Testis (tissue), 3 donors: ENCODE data around the gene BBS1. TPM values are rescaled to one million over a fixed set of nuclear protein-coding genes. Genes with fewer than 3 reads are reported as not detected.
"Not testable (repeated sequence)": the region's sequence is repeated elsewhere in the genome, so short reads cannot be mapped to it uniquely, and the experiment has no call there.

ENCODE experiments used
- DNase-seq: peaks from one replicate; pipeline ENCODE4 v3.0.0-alpha.2; 2019
- H3K27ac ChIP-seq, 2 donors: fragments of 200-600 bp; sonication (generic); one replicate each; pipeline ENCODE4 v1.5.1; 2019
- H3K27me3 ChIP-seq: fragments of 200-600 bp; sonication (generic); one replicate; pipeline ENCODE4 v1.5.1; 2019
- H3K36me3 ChIP-seq: fragments of 200-600 bp; sonication (generic); one replicate; pipeline ENCODE4 v1.5.1; 2017; ENCODE audit warnings: low read depth; ENCODE audit errors: missing control alignments
- H3K4me1 ChIP-seq: fragments of 200-600 bp; sonication (generic); one replicate; pipeline ENCODE4 v1.5.1; 2019
- H3K4me3 ChIP-seq, 2 donors: fragments of 200-600 bp; sonication (generic); one replicate each; pipeline ENCODE4 v1.5.1; 2017 to 2019
- H3K9me3 ChIP-seq: fragments of 200-600 bp; sonication (generic); one replicate; pipeline ENCODE4 v1.5.1; 2017
- POLR2A ChIP-seq: fragments of 450-650 bp; IDR thresholded peaks from one replicate; pipeline ENCODE4 v1.6.1; 2017; ENCODE audit warnings: antibody characterized with exemption, mild to moderate bottlenecking, moderate library complexity
- WGBS, 2 donors: methylation state at CpG; one replicate each; pipeline ENCODE4 v1.1.5; 2018; 5-methylcytosine and 5-hydroxymethylcytosine counted together
- intact Hi-C: fragments of 100-400 bp; cut with DNase I; formaldehyde crosslinking; loops from one replicate; pipeline ENCODE4 v1.15.1; 2023; ENCODE audit warnings: low total_unique reads
- polyA plus RNA-seq: library from polyadenylated mRNA; stranded (reverse); fragments of 350-450 nt; fragmentation: Illumina TruSeq; extraction: RNeasy Lipid Tissue Mini Kit (QIAGEN cat#74804); gene quantifications from one replicate; pipeline ENCODE4 v1.2.3, GENCODE V29; 2014; ENCODE audit warnings: low read depth, low replicate concordance; ENCODE audit not compliant: insufficient read depth
- total RNA-seq, 2 donors: library from RNA; depleted of rRNA; stranded (reverse); fragments of >200 nt; gene quantifications; one replicate each; pipeline ENCODE4 v1.2.3, GENCODE V29; 2016
- TF ChIP-seq, protein P1 (sequence below), 3 experiments: fragments of 450-650 bp in 2 of 3; fragments of 200-600 bp in 1 of 3; sonication (generic) in 1 of 3; IDR thresholded peaks; one replicate each; pipeline ENCODE4 v1.5.1; 2016 to 2019; ENCODE audit warnings: antibody characterized with exemption in 3 of 3, mild to moderate bottlenecking in 2 of 3, moderate library complexity in 1 of 3

BBS1 gene
- total and polyA plus RNA-seq, 3 donors from 2014 or later, result 42.9 to 89.3 (median 86.1) TPM

DNA sequence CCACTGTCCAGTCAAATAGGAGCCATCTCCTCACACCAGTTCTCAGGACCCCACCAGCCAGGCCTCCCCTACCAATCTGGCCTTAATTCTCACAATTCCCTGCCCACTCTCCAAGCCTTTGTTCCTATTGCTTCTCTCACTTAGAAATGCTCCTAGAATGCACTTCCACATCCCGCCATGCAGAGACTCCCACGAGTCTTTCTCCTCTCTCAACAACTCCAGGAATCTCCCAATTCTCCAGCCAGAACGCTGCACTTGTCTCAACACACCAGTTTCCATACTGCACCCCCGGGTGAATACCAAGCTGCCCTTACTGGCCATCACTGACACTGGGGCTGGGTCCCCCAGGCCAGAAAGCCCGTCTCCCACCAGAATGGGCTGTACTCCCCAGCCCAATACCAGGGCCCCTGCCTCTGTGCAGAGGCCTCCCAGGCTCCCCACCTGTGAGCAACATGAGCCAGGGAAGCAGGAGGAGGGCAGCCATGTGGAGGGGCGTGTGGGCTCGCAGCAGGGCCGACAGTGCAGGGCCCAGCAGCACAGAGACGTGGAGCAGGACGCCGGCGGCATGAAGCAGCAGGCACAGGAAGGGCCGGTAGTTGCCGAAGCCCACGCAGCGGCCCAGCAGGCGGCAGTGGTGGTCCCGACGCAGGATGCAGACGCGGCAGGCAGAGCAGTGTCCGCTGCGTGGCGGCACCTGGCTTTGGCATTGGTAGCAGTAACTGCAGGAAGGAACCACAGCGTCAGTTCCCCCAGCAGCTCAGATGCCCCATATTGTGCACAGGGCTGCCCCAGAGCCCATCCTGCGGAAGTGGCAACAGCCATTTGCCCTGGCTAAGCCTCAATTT lies 33.0 kb downstream of the BBS1 start:
- Histone ChIP-seq H3K27ac (no peak overlapping the region), H3K27me3 (no peaks in the 10 kb centered on the region), H3K36me3 (no peaks in the 10 kb centered on the region), H3K4me3 (no peak overlapping the region), H3K4me1 (peaks cover 18% of the 10 kb centered on the region), H3K9me3 (no peaks in the 10 kb centered on the region)
- WGBS, 2 donors, result 48 to 51% methylated on average over 17 to 25 of the region's 26 CpGs
- TF ChIP-seq POLR2A, result no peak
- TF ChIP-seq, protein P1, sequence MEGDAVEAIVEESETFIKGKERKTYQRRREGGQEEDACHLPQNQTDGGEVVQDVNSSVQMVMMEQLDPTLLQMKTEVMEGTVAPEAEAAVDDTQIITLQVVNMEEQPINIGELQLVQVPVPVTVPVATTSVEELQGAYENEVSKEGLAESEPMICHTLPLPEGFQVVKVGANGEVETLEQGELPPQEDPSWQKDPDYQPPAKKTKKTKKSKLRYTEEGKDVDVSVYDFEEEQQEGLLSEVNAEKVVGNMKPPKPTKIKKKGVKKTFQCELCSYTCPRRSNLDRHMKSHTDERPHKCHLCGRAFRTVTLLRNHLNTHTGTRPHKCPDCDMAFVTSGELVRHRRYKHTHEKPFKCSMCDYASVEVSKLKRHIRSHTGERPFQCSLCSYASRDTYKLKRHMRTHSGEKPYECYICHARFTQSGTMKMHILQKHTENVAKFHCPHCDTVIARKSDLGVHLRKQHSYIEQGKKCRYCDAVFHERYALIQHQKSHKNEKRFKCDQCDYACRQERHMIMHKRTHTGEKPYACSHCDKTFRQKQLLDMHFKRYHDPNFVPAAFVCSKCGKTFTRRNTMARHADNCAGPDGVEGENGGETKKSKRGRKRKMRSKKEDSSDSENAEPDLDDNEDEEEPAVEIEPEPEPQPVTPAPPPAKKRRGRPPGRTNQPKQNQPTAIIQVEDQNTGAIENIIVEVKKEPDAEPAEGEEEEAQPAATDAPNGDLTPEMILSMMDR (IDR thresholded peaks at IDR 0.05), result peak in 1 of 3 experiments; percentile 7
- peak; percentile 47 for DNase-seq
- intact Hi-C loops, result no loop called here

DNA sequence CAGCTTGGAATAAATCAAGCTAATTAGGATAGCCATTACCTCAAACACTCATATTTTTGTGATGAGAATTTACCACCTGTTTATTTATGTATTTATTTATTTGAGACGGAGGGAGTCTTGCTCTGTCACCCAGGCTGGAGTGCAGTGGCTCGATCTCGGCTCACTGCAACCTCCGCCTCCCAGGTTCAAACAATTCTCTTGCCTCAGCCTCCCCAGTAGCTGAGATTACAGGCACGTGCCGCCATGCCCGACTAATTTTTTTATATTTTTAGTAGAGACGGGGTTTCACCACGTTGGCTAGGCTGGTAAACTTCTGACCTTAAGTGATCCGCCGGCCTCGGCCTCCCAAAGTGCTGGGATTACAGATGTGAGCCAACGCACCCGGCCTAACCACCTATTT lies 34.5 kb downstream of the BBS1 start:
- Histone ChIP-seq H3K4me3 (peak overlapping the region in 1 of 2 donors; percentile 85), H3K4me1 (peaks cover 18% of the 10 kb centered on the region)
- DNase-seq, H3K27ac ChIP-seq, H3K27me3 ChIP-seq, H3K36me3 ChIP-seq, intact Hi-C loops, H3K9me3 ChIP-seq: not testable (repeated sequence)
- WGBS, 2 donors, result 60 to 75% methylated on average over 14 of the region's 14 CpGs

DNA sequence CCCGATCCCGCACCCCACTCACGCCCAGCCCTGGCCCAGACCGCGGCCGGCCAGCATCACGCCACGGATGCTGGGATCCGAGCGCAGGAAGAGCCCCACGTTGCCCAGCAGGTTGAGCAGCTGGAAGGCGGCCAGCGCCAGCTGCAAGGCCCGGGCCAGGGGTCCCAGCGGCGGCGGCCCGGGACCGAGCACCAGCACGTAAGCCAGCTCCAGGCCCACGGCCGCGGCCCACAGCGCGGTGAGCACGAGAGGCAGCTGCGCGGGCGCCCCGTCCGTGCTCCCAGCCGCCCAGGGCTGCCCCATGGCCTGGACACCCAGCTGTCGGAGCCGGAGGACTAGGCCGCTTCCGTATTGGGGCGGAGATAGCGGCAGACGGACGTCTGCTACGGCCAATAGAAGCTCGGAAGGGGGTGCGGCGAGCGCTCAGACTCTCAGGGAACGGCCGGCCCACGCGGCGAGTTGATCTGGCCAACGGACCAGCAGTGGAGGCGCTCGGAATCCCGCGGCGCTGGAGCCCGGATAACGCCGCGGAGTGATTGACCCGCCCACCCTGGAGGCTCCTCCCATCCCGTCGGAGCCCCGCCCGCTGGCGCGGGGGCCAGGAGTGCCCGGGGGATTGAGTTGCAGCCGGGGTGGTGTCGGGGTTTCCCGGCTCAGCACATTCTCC lies 35.4 kb downstream of the BBS1 start, which contains the start of gene ZDHHC24:
Gene ZDHHC24, minus strand, starts transcription at position 348 of the 667 bp plus-strand sequence. Its CDS starts 45 bp downstream, at position 303.
- TF ChIP-seq, protein P1 (IDR thresholded peaks at IDR 0.05), result no peak
- TF ChIP-seq POLR2A, result no peak
- intact Hi-C loops, result no loop called here
- Histone ChIP-seq H3K9me3 (no peaks in the 10 kb centered on the region), H3K27ac (peak within 1 kb of the TSS in 1 of 2 donors; percentile 52), H3K4me3 (peak within 1 kb of the TSS; percentile 70 to 85), H3K36me3 (no peaks in the 10 kb centered on the region), H3K4me1 (peaks cover 18% of the 10 kb centered on the region), H3K27me3 (no peaks in the 10 kb centered on the region)
- DNase-seq, result peak; percentile 98
- 0 to 1% methylated on average over 8 to 69 of the region's 71 CpGs for WGBS, 2 donors

DNA sequence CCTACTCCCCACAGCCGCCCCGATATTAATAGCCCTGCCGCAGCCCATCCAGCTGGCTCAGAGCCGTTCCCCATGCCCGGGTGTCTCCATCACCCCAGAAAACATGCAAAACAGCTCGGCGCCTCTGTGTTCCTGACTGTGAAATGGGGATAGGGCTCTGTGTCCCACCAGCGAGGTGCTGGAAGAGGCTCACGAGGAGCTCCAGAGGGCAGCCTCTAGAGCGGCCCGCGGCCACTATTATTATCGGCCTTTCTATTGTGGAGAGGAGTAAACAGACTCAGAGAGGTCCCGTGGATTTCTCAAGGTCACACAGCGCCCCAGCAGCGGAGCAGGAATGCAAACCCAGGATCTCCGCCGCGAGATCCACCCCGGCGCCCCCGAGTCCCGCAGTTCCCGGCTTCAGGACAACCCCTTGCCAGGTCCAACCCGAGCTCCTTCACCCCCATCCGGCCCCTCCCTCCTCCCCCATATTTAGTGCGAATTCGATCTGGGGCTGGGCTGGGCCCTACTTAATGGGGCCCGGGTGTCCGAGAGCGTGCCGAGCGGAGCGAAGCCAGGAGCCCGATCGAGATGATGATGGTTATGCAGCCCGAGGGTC lies 36.0 kb downstream of the BBS1 start, which contains the start of gene ACTN3:
Gene ACTN3, plus strand, starts transcription at position 536 of the 598 bp plus-strand sequence. Its CDS starts 35 bp downstream, at position 571.
- Histone ChIP-seq H3K4me3 (peak within 1 kb of the TSS; percentile 70 to 85), H3K4me1 (peaks cover 18% of the 10 kb centered on the region), H3K27ac (peak within 1 kb of the TSS in 1 of 2 donors; percentile 52), H3K36me3 (no peaks in the 10 kb centered on the region), H3K9me3 (no peaks in the 10 kb centered on the region), H3K27me3 (no peaks in the 10 kb centered on the region)
- intact Hi-C loops, result no loop called here
- no peak for TF ChIP-seq POLR2A
- TF ChIP-seq, protein P1 (IDR thresholded peaks at IDR 0.05), result no peak
- 2% methylated on average over 37 of the region's 37 CpGs; no CpG with 5 or more reads in 1 of the 2 donors for WGBS, 2 donors
- DNase-seq, result peak; percentile 69
